Panc1 (cell line): ENCODE results near the gene CDKN3. TPM values are rescaled to one million over a fixed set of nuclear protein-coding genes. Genes with fewer than 3 reads are reported as not detected.

ENCODE experiments used
- ATAC-seq: fragments of 200-7000 bp; cut with Tn5 transposase; 2 replicates; pipeline ENCODE4 v1.9.1; 2020; ENCODE audit warnings: mild to moderate bottlenecking, moderate library complexity
- BruUV-seq: library from RNA; stranded (reverse); fragments of 400-500 nt; replicated peaks from 2 replicates; lab custom pipeline; 2021; lab: Mats Ljungman, UMichigan
- CTCF ChIA-PET: fragments of 300-600 bp; sonication (Branson Sonifier 250); formaldehyde crosslinking; loops from one replicate; lab custom pipeline; 2022; ENCODE audit warnings: antibody characterized with exemption; lab: Charles Lee
- POLR2A ChIA-PET: fragments of 300-600 bp; sonication (Branson Sonifier 250); formaldehyde crosslinking; loops from one replicate; lab custom pipeline; 2022; ENCODE audit warnings: antibody characterized with exemption; lab: Charles Lee
- DNase-seq: peaks from one replicate; pipeline ENCODE4 v3.0.0-alpha.2; 2010; ENCODE audit warnings: low read depth, low spot score
- H3K27ac ChIP-seq: 2 replicates; pipeline ENCODE4 v1.5.1; 2011; ENCODE audit warnings: mild to moderate bottlenecking, low read length, inconsistent platforms
- H3K27me3 ChIP-seq: fragments of 200-500 bp; sonication (Bioruptor generic); 2 replicates; pipeline ENCODE4 v1.6.0; 2014; ENCODE audit warnings: low read length, inconsistent platforms; ENCODE audit not compliant: control insufficient read depth, insufficient read depth
- H3K36me3 ChIP-seq: fragments of 200-500 bp; sonication (Bioruptor generic); 2 replicates; pipeline ENCODE4 v1.5.1; 2014; ENCODE audit warnings: inconsistent platforms, mild to moderate bottlenecking, low read length, moderate library complexity; ENCODE audit not compliant: control insufficient read depth, insufficient read depth
- H3K4me1 ChIP-seq: 2 replicates; pipeline ENCODE4 v1.5.1; 2011; ENCODE audit warnings: inconsistent platforms, mild to moderate bottlenecking, low read length, moderate library complexity; ENCODE audit not compliant: control insufficient read depth, insufficient read depth
- H3K4me3 ChIP-seq, 2 experiments: 2 replicates each; pipeline ENCODE4 v1.5.1; 2011 to 2012; ENCODE audit warnings: low read depth in 2 of 2, low read length in 2 of 2, mild to moderate bottlenecking in 2 of 2, inconsistent platforms in 1 of 2, moderate library complexity in 1 of 2
- H3K9me3 ChIP-seq: fragments of 200-500 bp; sonication (Bioruptor generic); 2 replicates; pipeline ENCODE4 v1.5.1; 2014; ENCODE audit warnings: low read depth, mild to moderate bottlenecking, inconsistent platforms, low read length, moderate library complexity; ENCODE audit not compliant: control insufficient read depth, insufficient read depth
- CTCF ChIP-seq: fragments of 450-650 bp; IDR thresholded peaks from 2 replicates; pipeline ENCODE4 v1.5.1; 2017; ENCODE audit warnings: mild to moderate bottlenecking
- POLR2AphosphoS5 ChIP-seq: IDR thresholded peaks from 2 replicates; pipeline ENCODE4 v1.6.1; 2012; ENCODE audit warnings: mild to moderate bottlenecking, low read depth, low read length, moderate library complexity
- REST ChIP-seq, 2 experiments: IDR thresholded peaks; 2 replicates each; pipeline ENCODE4 v1.6.1; 2011 to 2012; ENCODE audit warnings: low read depth in 2 of 2, control low read depth in 1 of 2, low read length in 1 of 2, mild to moderate bottlenecking in 1 of 2, moderate library complexity in 1 of 2; ENCODE audit not compliant: insufficient read depth in 1 of 2
- SIN3A ChIP-seq: IDR thresholded peaks from 2 replicates; pipeline ENCODE4 v1.6.1; 2012; ENCODE audit warnings: low read depth, mild to moderate bottlenecking, low read length, moderate library complexity, borderline replicate concordance; ENCODE audit not compliant: insufficient read depth
- TCF7L2 ChIP-seq: IDR thresholded peaks from 2 replicates; pipeline ENCODE4 v1.6.1; 2011; ENCODE audit warnings: mild to moderate bottlenecking, low read depth, low read length, inconsistent platforms
- in situ Hi-C: cut with HindIII; loops from 2 replicates; pipeline ENCODE4 v1.10.0; 2016; ENCODE audit warnings: low sequenced_read_pairs, low pct_unique_long_range_greater_than_20kb
- intact Hi-C: fragments of 100-400 bp; cut with micrococcal nuclease; formaldehyde crosslinking; loops from one replicate; pipeline ENCODE4 v1.10.0; 2022; ENCODE audit not compliant: unreplicated experiment
- total RNA-seq: library from RNA; stranded (reverse); gene quantifications from one replicate; pipeline ENCODE4 v1.2.1, GENCODE V29; 2021; ENCODE audit not compliant: unreplicated experiment

Gene CDKN3
- total RNA-seq, 1 experiment from 2014 or later = 36.1 TPM

DNA sequence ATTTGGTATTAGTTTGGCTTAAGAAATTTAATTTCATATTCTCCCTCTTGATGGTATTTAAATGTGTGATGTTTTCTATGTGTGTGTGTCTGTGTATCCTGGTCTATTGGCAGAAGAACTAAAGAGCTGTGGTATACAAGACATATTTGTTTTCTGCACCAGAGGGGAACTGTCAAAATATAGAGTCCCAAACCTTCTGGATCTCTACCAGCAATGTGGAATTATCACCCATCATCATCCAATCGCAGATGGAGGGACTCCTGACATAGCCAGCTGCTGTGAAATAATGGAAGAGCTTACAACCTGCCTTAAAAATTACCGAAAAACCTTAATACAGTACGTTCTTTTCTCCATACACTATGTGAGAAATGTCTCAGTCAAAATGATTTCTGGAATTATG is 14.6 kb downstream of the CDKN3 start:
- intact Hi-C loops = no loop called here

GRCh38 chr14:54420478-54421142 is 23.8 kb downstream of the CDKN3 start:
- DNase-seq (no peak), ATAC-seq (peak; percentile 82)
- BruUV-seq = no TSS peak
- intact Hi-C loops = loop anchor here (5.0 kb wide), 1 partner anchor 53 kb away; no protein-coding TSS in a partner anchor
- ChIA-PET CTCF (interaction anchor here (1.0 kb wide), 1 partner anchor 54 kb away, joined by 4 read pairs; no protein-coding TSS in a partner anchor), POLR2A (no interaction called here)
- in situ Hi-C loops = no loop called here
- no peaks in the 10 kb centered on the region for H3K27me3 ChIP-seq
- H3K27ac ChIP-seq = no peak overlapping the region
- no peak for TF ChIP-seq SIN3A
- TF ChIP-seq POLR2AphosphoS5 = no peak
- peak; percentile 70 for TF ChIP-seq CTCF
- TF ChIP-seq REST (IDR thresholded peaks at IDR 0.05; ENCODE audit: insufficient read depth in 1 of 2, low read depth in 2 of 2, low read length in 1 of 2) = no peak
- no peak for TF ChIP-seq TCF7L2
- H3K36me3 ChIP-seq = no peaks in the 10 kb centered on the region; the same call in 1 of the 2 replicates
- no peaks in the 10 kb centered on the region for H3K9me3 ChIP-seq
- no peak overlapping the region for H3K4me3 ChIP-seq
- H3K4me1 ChIP-seq = no peaks in the 10 kb centered on the region

More for the DNA sequence above, 14.6 kb downstream of the CDKN3 start:
- no peak overlapping the region for H3K4me3 ChIP-seq
- DNase-seq (no peak), ATAC-seq (no peak)
- in situ Hi-C loops = no loop called here
- H3K4me1 ChIP-seq = no peaks in the 10 kb centered on the region
- H3K36me3 ChIP-seq = peaks cover 3% of the 10 kb centered on the region; the same call in 1 of the 2 replicates
- TF ChIP-seq SIN3A (no peak), POLR2AphosphoS5 (no peak), TCF7L2 (no peak), CTCF (no peak)
- ChIA-PET POLR2A (no interaction called here), CTCF (no interaction called here)
- no peak overlapping the region for H3K27ac ChIP-seq
- no peaks in the 10 kb centered on the region for H3K27me3 ChIP-seq
- no peaks in the 10 kb centered on the region for H3K9me3 ChIP-seq
- no TSS peak for BruUV-seq
